GM12878 (cell line): Measurements from ENCODE around the gene CLCNKA. TPM values are rescaled to one million over a fixed set of nuclear protein-coding genes. Genes with fewer than 3 reads are reported as not detected.

ENCODE experiments used
- ATAC-seq: fragments of 200-7000 bp; cut with Tn5 transposase; 3 replicates; pipeline ENCODE4 v1.9.1; 2020; ENCODE audit warnings: mild to moderate bottlenecking, moderate library complexity
- BruUV-seq: library from RNA; stranded (reverse); fragments of 400-500 nt; replicated peaks from 2 replicates; lab custom pipeline; 2021; lab: Mats Ljungman, UMichigan
- CTCF ChIA-PET: fragments of 300-600 bp; sonication (Branson Sonifier 250); formaldehyde crosslinking; extraction: SDS; loops from one replicate; lab custom pipeline; 2021; ENCODE audit warnings: inconsistent platforms; lab: Yijun Ruan, JAX
- POLR2A ChIA-PET: fragments of 350-600 bp; formaldehyde crosslinking; extraction: SDS; loops from one replicate; lab custom pipeline; 2021; ENCODE audit warnings: inconsistent platforms; lab: Charles Lee
- RAD21 ChIA-PET: fragments of 300-600 bp; sonication (Branson Sonifier 250); formaldehyde crosslinking; loops from one replicate; lab custom pipeline; 2023; ENCODE audit warnings: antibody characterized with exemption; ENCODE audit not compliant: unreplicated experiment; lab: Charles Lee
- SMC1A ChIA-PET: fragments of 300-600 bp; sonication (Branson Sonifier 250); formaldehyde crosslinking; loops from one replicate; lab custom pipeline; 2023; ENCODE audit not compliant: unreplicated experiment, uncharacterized antibody; lab: Charles Lee
- DNase-seq: peaks from one replicate; pipeline ENCODE4 v3.0.0-alpha.2; 2011; ENCODE audit warnings: low read depth, low spot score
- FAIRE-seq: peaks from 3 replicates; lab custom pipeline; 2011; peaks lifted over from hg19 to GRCh38; lab: Jason Lieb, UNC
- H2AFZ ChIP-seq: 2 replicates; pipeline ENCODE4 v1.6.0; 2011; ENCODE audit warnings: low read depth, low read length, control low read depth; ENCODE audit not compliant: control insufficient read depth
- H3K27ac ChIP-seq: 2 replicates; pipeline ENCODE4 v1.5.1; 2011; ENCODE audit warnings: control low read depth; ENCODE audit not compliant: control insufficient read depth, insufficient read depth
- H3K27me3 ChIP-seq, 2 experiments: replicated peaks in 1 of 2; 2 replicates each; pipeline versions ENCODE4 v1.6.0 to v1.6.1; 2011; ENCODE audit warnings: low read length in 1 of 2; ENCODE audit not compliant: control insufficient read depth in 2 of 2, insufficient read depth in 2 of 2
- H3K36me3 ChIP-seq, 2 experiments: 2 replicates each; pipeline ENCODE4 v1.5.1; 2011; ENCODE audit warnings: low read length in 1 of 2; ENCODE audit not compliant: control insufficient read depth in 2 of 2, insufficient read depth in 2 of 2
- H3K4me1 ChIP-seq: 2 replicates; pipeline ENCODE4 v1.6.1; 2011; ENCODE audit warnings: mild to moderate bottlenecking, low read length, moderate library complexity, mixed read lengths; ENCODE audit not compliant: control insufficient read depth, insufficient read depth
- H3K4me2 ChIP-seq: 2 replicates; pipeline ENCODE4 v1.6.0; 2011; ENCODE audit warnings: control low read depth; ENCODE audit not compliant: control insufficient read depth, insufficient read depth
- H3K4me3 ChIP-seq: fragments of 200-600 bp; sonication (generic); 2 replicates; pipeline ENCODE4 v1.5.1; 2016
- H3K79me2 ChIP-seq: 2 replicates; pipeline ENCODE4 v1.6.0; 2011; ENCODE audit warnings: low read length; ENCODE audit not compliant: control insufficient read depth, insufficient read depth
- H3K9ac ChIP-seq: 2 replicates; pipeline ENCODE4 v1.8.0; 2011; ENCODE audit warnings: low read length, control low read depth, mixed read lengths; ENCODE audit not compliant: control insufficient read depth, insufficient read depth
- H3K9me3 ChIP-seq: replicated peaks from 3 replicates; pipeline ENCODE4 v1.5.1; 2011; ENCODE audit warnings: mild to moderate bottlenecking, low read length; ENCODE audit not compliant: control insufficient read depth, insufficient read depth
- H4K20me1 ChIP-seq: 2 replicates; pipeline ENCODE4 v1.6.0; 2011; ENCODE audit not compliant: control insufficient read depth, insufficient read depth
- CEBPB ChIP-seq, 2 experiments: fragments of 150-350 bp in 1 of 2; IDR thresholded peaks; 2 replicates each; pipeline ENCODE4 v1.6.1; 2012 to 2014; ENCODE audit warnings: low read depth in 2 of 2, low read length in 2 of 2, borderline replicate concordance in 1 of 2, inconsistent platforms in 1 of 2
- CHD4 ChIP-seq: fragments of 200-600 bp; sonication (generic); IDR thresholded peaks from 2 replicates; pipeline ENCODE4 v1.6.1; 2016; ENCODE audit warnings: mild to moderate bottlenecking
- ESRRA ChIP-seq: IDR thresholded peaks from 2 replicates; pipeline ENCODE4 v1.6.1; 2012; ENCODE audit warnings: mild to moderate bottlenecking, low read length, improper control_type of control experiment
- FOS ChIP-seq: IDR thresholded peaks from 3 replicates; pipeline ENCODE4 v1.6.1; 2011; ENCODE audit warnings: borderline replicate concordance; ENCODE audit not compliant: insufficient read length; ENCODE audit errors: extremely low read depth
- GATAD2B ChIP-seq: fragments of 450-650 bp; conservative IDR thresholded peaks from 2 replicates; pipeline ENCODE4 v1.6.1; 2017; ENCODE audit warnings: low read depth, mild to moderate bottlenecking, moderate library complexity
- MYC ChIP-seq: IDR thresholded peaks from 2 replicates; pipeline ENCODE4 v1.6.1; 2011; ENCODE audit warnings: mild to moderate bottlenecking, low read length, moderate library complexity, inconsistent platforms; ENCODE audit not compliant: insufficient read depth, insufficient replicate concordance, insufficient read length, severe bottlenecking
- YY1 ChIP-seq: IDR thresholded peaks from 2 replicates; pipeline ENCODE4 v1.6.1; 2011; ENCODE audit warnings: low read depth, mild to moderate bottlenecking, low read length
- WGBS: methylation state at CpG from one replicate; pipeline ENCODE4 v1.1.6; 2016; ENCODE audit warnings: low lambda C conversion rate; ENCODE audit not compliant: insufficient replicate concordance, insufficient coverage; ENCODE audit errors: missing lambda C conversion rate; 5-methylcytosine and 5-hydroxymethylcytosine counted together
- in situ Hi-C: fragments of 300-500 bp; cut with MboI; formaldehyde crosslinking; loops from 9 replicates; pipeline ENCODE4 v1.14.3; 2018; ENCODE audit warnings: mixed read lengths
- intact Hi-C: fragments of 100-400 bp; cut with micrococcal nuclease; formaldehyde crosslinking; loops from one replicate; pipeline ENCODE4 v1.14.2; 2022; ENCODE audit not compliant: unreplicated experiment
- polyA plus RNA-seq, 11 experiments: library from polyadenylated mRNA; depleted of rRNA in 4 of 11; unstranded in 6 of 11; stranded (reverse) in 5 of 11; fragments of >200 nt; fragmentation: Nextera tagmentation in 4 of 11; fragmentation: Illumina TruSeq in 1 of 11; extraction: Ambion mirVana in 4 of 11; extraction: Trizol in 1 of 11; gene quantifications; 1 replicate in 1 of 11; 2 replicates in 10 of 11; pipeline versions ENCODE4 v1.2.1 to v1.2.3, GENCODE V29; 2011 to 2016; ENCODE audit warnings: inconsistent platforms in 2 of 11, missing spikeins in 2 of 11, low read depth in 1 of 11
- total RNA-seq, 4 experiments: library from RNA; depleted of rRNA in 3 of 4; stranded (reverse); fragments of >200 nt in 3 of 4; fragmentation: Illumina TruSeq in 1 of 4; extraction: Trizol in 1 of 4; gene quantifications; 2 replicates each; pipeline versions ENCODE4 v1.2.1 to v1.2.3, GENCODE V29; 2013 to 2021
- TF ChIP-seq, protein P1 (sequence below): fragments of 450-650 bp; IDR thresholded peaks from 2 replicates; pipeline ENCODE4 v1.6.1; 2017; ENCODE audit warnings: mild to moderate bottlenecking

Gene CLCNKA
- total and polyA plus RNA-seq, 10 of the 15 experiments (the other 5 are each of a cell fraction or from before 2014, with no cell fraction given): 0.02 to 0.15 (median 0.08) TPM; not detected in 6

DNA sequence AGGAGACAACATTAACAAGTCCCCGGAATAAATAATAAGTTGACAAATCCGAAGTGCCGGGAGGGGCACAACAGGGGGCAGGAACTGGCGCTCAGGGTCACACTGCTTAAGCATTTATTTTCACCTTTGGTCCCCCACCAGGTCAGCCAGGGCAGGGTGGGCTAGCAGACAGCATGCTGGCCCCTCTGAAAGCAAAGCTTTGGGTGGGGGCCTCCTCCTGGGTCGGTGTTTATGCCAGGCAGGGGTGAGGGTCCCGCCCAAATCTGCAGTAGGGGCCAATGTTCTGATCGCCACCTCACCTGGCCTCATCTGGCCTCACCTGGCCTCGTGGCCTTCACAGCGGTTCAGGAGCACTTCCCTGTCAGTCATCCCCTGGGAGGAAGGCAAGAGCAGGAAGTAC, 59.8 kb downstream of the CLCNKA start:
- H4K20me1 ChIP-seq: no peaks in the 10 kb centered on the region
- no TSS peak for BruUV-seq
- ATAC-seq (no peak), FAIRE-seq (no peak), DNase-seq (no peak)
- no peak overlapping the region for H2AFZ ChIP-seq
- SMC1A ChIA-PET: interaction anchor here (0.7 to 5.1 kb wide), 6 partner anchors 72 to 283 kb away, joined by 3 to 63 read pairs (median 32); no protein-coding TSS in a partner anchor
- H3K36me3 ChIP-seq: no peaks in the 10 kb centered on the region
- no peak overlapping the region for H3K27ac ChIP-seq
- WGBS: 34% methylated on average over 9 of the region's 9 CpGs
- H3K4me3 ChIP-seq: no peak overlapping the region
- H3K9me3 ChIP-seq: no peaks in the 10 kb centered on the region
- CTCF ChIA-PET: interaction anchor here (0.6 to 10.0 kb wide), 19 partner anchors 11 to 535 kb away, joined by 3 to 375 read pairs (median 6); no protein-coding TSS in a partner anchor
- intact Hi-C loops (loop anchor here (1.0 kb wide), 1 partner anchor 163 kb away; no protein-coding TSS in a partner anchor), in situ Hi-C loops (loop anchor here (5.0 kb wide), 1 partner anchor 101 kb away; no protein-coding TSS in a partner anchor)
- POLR2A ChIA-PET: interaction anchor here (0.5 kb wide), 1 partner anchor 105 kb away, joined by 3 read pairs; no protein-coding TSS in a partner anchor
- RAD21 ChIA-PET: interaction anchor here (0.5 to 9.7 kb wide), 11 partner anchors 12 to 556 kb away, joined by 3 to 223 read pairs (median 4); partner anchors contain the start of gene CPLANE2
- H3K27me3 ChIP-seq: no peaks in the 10 kb centered on the region
- no peak for TF ChIP-seq CEBPB (IDR thresholded peaks at IDR 0.05; ENCODE audit: borderline replicate concordance in 1 of 2, low read depth in 2 of 2, low read length in 2 of 2)
- TF ChIP-seq MYC: no peak
- TF ChIP-seq GATAD2B: no peak
- no peak for TF ChIP-seq FOS
- TF ChIP-seq CHD4: no peak
- no peak for TF ChIP-seq YY1
- TF ChIP-seq, protein P1, sequence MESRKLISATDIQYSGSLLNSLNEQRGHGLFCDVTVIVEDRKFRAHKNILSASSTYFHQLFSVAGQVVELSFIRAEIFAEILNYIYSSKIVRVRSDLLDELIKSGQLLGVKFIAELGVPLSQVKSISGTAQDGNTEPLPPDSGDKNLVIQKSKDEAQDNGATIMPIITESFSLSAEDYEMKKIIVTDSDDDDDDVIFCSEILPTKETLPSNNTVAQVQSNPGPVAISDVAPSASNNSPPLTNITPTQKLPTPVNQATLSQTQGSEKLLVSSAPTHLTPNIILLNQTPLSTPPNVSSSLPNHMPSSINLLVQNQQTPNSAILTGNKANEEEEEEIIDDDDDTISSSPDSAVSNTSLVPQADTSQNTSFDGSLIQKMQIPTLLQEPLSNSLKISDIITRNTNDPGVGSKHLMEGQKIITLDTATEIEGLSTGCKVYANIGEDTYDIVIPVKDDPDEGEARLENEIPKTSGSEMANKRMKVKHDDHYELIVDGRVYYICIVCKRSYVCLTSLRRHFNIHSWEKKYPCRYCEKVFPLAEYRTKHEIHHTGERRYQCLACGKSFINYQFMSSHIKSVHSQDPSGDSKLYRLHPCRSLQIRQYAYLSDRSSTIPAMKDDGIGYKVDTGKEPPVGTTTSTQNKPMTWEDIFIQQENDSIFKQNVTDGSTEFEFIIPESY: no peak
- no peak for TF ChIP-seq ESRRA
- H3K9ac ChIP-seq: no peak overlapping the region
- no peaks in the 10 kb centered on the region for H3K79me2 ChIP-seq
- no peak overlapping the region for H3K4me2 ChIP-seq
- H3K4me1 ChIP-seq: peaks cover 8% of the 10 kb centered on the region
